ENCODE data around the gene LYRM4. TPM values are rescaled to one million over a fixed set of nuclear protein-coding genes. Genes with fewer than 3 reads are reported as not detected.

The LYRM4 gene
- total RNA-seq, 1 donor: 16.6 TPM

DNA sequence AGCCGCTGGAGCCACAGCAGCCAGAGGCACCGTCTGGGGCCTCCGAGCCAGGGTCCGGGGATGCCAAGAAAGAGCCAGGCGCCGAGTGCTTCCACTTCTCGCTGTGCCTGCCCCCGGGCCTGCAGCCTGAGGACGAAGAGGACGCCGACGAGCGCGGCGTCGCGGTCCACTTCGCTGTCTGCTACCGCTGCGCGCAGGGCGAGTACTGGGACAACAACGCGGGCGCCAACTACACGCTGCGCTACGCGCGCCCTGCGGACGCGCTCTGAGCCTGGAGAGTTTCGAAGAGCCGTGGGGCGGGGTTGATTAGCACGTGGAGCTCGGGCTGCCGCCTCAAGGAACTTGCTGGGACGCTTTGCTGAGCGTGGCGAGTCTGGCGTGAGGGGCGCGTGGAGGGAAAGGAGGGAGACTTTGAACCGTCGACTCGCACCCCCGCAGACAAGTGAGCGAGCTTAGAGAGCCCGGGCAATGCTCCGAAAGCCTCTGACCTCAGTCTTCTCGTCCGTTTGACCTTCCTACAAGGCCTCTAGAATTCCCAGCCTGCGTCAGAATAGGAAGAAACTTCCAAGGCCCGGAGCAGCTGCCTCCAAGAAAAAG is 174.4 kb downstream of the LYRM4 start:
- Histone ChIP-seq H2AFZ (ENCODE audit: low read length) (peak overlapping the region; percentile 64), H3K9me3 (ENCODE audit: low read depth, low read length) (no peaks in the 10 kb centered on the region), H3K4me3 (ENCODE audit: insufficient read depth, low read length) (peak overlapping the region; percentile 74), H3K27ac (ENCODE audit: low read depth, low read length) (no peak overlapping the region), H3K36me3 (ENCODE audit: insufficient read depth, low read length) (no peaks in the 10 kb centered on the region), H3K4me2 (ENCODE audit: insufficient read depth, low read length) (peak overlapping the region; percentile 91), H3K79me2 (ENCODE audit: insufficient read depth, low read length) (no peaks in the 10 kb centered on the region), H3K4me1 (ENCODE audit: insufficient read depth, low read length) (peaks cover 21% of the 10 kb centered on the region), H4K20me1 (ENCODE audit: insufficient read depth, low read length) (no peaks in the 10 kb centered on the region), H3K27me3 (ENCODE audit: insufficient read depth, low read length) (peaks cover 30% of the 10 kb centered on the region)
- TF ChIP-seq CTCF (IDR thresholded peaks at IDR 0.05; ENCODE audit: extremely low read depth, low read depth, low read length): no peak
- no peak for DNase-seq (ENCODE audit: insufficient read length, low spot score, missing footprints)

- no peaks in the 10 kb centered on the region for H3K9me3 ChIP-seq (ENCODE audit: low read depth, low read length)
- H3K27ac ChIP-seq (ENCODE audit: low read depth, low read length): no peak overlapping the region
- peak overlapping the region; percentile 86 for H2AFZ ChIP-seq (ENCODE audit: low read length)
- DNase-seq (ENCODE audit: insufficient read length, low spot score, missing footprints): peak; percentile 83
- TF ChIP-seq CTCF (IDR thresholded peaks at IDR 0.05; ENCODE audit: extremely low read depth, low read depth, low read length): no peak
- peak overlapping the region; percentile 91 for H3K4me2 ChIP-seq (ENCODE audit: insufficient read depth, low read length)
- peaks cover 21% of the 10 kb centered on the region for H3K4me1 ChIP-seq (ENCODE audit: insufficient read depth, low read length)
- H3K27me3 ChIP-seq (ENCODE audit: insufficient read depth, low read length): peaks cover 24% of the 10 kb centered on the region
- no peaks in the 10 kb centered on the region for H3K36me3 ChIP-seq (ENCODE audit: insufficient read depth, low read length)
- peak overlapping the region; percentile 74 for H3K4me3 ChIP-seq (ENCODE audit: insufficient read depth, low read length)
- H3K79me2 ChIP-seq (ENCODE audit: insufficient read depth, low read length): no peaks in the 10 kb centered on the region
- no peaks in the 10 kb centered on the region for H4K20me1 ChIP-seq (ENCODE audit: insufficient read depth, low read length)
Measured at GRCh38 chr6:5085648-5086293, 175.0 kb downstream of the LYRM4 start.

GRCh38 chr6:5084781-5085647 is 175.7 kb downstream of the LYRM4 start, which contains the start of gene PPP1R3G:
PPP1R3G (plus strand) TSS chr6:5085341; CDS start chr6:5085486, 145 bp downstream.
- no peak for TF ChIP-seq CTCF (IDR thresholded peaks at IDR 0.05; ENCODE audit: extremely low read depth, low read depth, low read length)
- peak within 1 kb of the TSS; percentile 86 for H2AFZ ChIP-seq (ENCODE audit: low read length)
- DNase-seq (ENCODE audit: insufficient read length, low spot score, missing footprints): peak; percentile 96
- peak within 1 kb of the TSS; percentile 91 for H3K4me2 ChIP-seq (ENCODE audit: insufficient read depth, low read length)
- H3K27ac ChIP-seq (ENCODE audit: low read depth, low read length): no peak within 1 kb of the TSS
- peaks cover 21% of the 10 kb centered on the region for H3K4me1 ChIP-seq (ENCODE audit: insufficient read depth, low read length)
- H3K36me3 ChIP-seq (ENCODE audit: insufficient read depth, low read length): no peaks in the 10 kb centered on the region
- H4K20me1 ChIP-seq (ENCODE audit: insufficient read depth, low read length): no peaks in the 10 kb centered on the region
- H3K27me3 ChIP-seq (ENCODE audit: insufficient read depth, low read length): peaks cover 17% of the 10 kb centered on the region
- no peaks in the 10 kb centered on the region for H3K79me2 ChIP-seq (ENCODE audit: insufficient read depth, low read length)
- no peaks in the 10 kb centered on the region for H3K9me3 ChIP-seq (ENCODE audit: low read depth, low read length)
- peak within 1 kb of the TSS; percentile 74 for H3K4me3 ChIP-seq (ENCODE audit: insufficient read depth, low read length)
